ENCODE results near the gene DDOST. TPM values are rescaled to one million over a fixed set of nuclear protein-coding genes. Genes with fewer than 3 reads are reported as not detected.

Gene DDOST
- polyA plus RNA-seq, 1 donor (not counting 4 experiments of a cell fraction or from before 2014, with no cell fraction given) = 263 TPM

- TF ChIP-seq EZH2 (IDR thresholded peaks at IDR 0.05; ENCODE audit: low read length) = no peak
- TF ChIP-seq, protein P1, sequence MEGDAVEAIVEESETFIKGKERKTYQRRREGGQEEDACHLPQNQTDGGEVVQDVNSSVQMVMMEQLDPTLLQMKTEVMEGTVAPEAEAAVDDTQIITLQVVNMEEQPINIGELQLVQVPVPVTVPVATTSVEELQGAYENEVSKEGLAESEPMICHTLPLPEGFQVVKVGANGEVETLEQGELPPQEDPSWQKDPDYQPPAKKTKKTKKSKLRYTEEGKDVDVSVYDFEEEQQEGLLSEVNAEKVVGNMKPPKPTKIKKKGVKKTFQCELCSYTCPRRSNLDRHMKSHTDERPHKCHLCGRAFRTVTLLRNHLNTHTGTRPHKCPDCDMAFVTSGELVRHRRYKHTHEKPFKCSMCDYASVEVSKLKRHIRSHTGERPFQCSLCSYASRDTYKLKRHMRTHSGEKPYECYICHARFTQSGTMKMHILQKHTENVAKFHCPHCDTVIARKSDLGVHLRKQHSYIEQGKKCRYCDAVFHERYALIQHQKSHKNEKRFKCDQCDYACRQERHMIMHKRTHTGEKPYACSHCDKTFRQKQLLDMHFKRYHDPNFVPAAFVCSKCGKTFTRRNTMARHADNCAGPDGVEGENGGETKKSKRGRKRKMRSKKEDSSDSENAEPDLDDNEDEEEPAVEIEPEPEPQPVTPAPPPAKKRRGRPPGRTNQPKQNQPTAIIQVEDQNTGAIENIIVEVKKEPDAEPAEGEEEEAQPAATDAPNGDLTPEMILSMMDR (optimal IDR thresholded peaks at IDR 0.05 in 1 of 3, IDR thresholded peaks at IDR 0.05 in 1 of 3, conservative IDR thresholded peaks at IDR 0.05 in 1 of 3; ENCODE audit: extremely low read depth in 1 of 3, insufficient read depth in 2 of 3, low read length in 3 of 3) = no peak
- Histone ChIP-seq H3K4me1 (ENCODE audit: control insufficient read depth, extremely low read depth, insufficient read depth, low read length) (peaks cover 13% of the 10 kb centered on the region), H3K27ac (ENCODE audit: control insufficient read depth, insufficient read depth, low read length) (peak overlapping the region; percentile 65), H3K79me2 (ENCODE audit: control insufficient read depth, insufficient read depth, low read length) (no peaks in the 10 kb centered on the region), H3K27me3 (ENCODE audit: control insufficient read depth, extremely low read depth, insufficient read depth, low read length) (no peaks in the 10 kb centered on the region), H3K36me3 (ENCODE audit: control insufficient read depth in 2 of 2, extremely low read depth in 1 of 2, insufficient read depth in 2 of 2, low read length in 2 of 2) (peaks cover 0 to 7% of the 10 kb centered on the region in 2 experiments), H2AFZ (ENCODE audit: control insufficient read depth, low read length) (peak overlapping the region; percentile 0), H3K9ac (ENCODE audit: control insufficient read depth, extremely low read depth, insufficient read depth, low read length) (peak overlapping the region; percentile 89), H3K9me1 (ENCODE audit: control insufficient read depth, extremely low read depth, insufficient read depth, low read length) (no peaks in the 10 kb centered on the region), H3K4me3 (ENCODE audit: control insufficient read depth in 2 of 3, extremely low read depth in 1 of 3, insufficient read depth in 2 of 3, low read depth in 1 of 3, low read length in 3 of 3) (peak overlapping the region; percentile 66 to 73 (median 72)), H3K4me2 (ENCODE audit: control insufficient read depth, extremely low read depth, insufficient read depth, low read depth, low read length) (peak overlapping the region; percentile 93), H3K9me3 (ENCODE audit: control insufficient read depth, low read depth, low read length) (no peaks in the 10 kb centered on the region), H4K20me1 (ENCODE audit: control insufficient read depth, extremely low read depth, insufficient read depth, low read length) (no peaks in the 10 kb centered on the region)
- DNase-seq (ENCODE audit: low read depth, low spot score) (no peak), FAIRE-seq (peak; percentile 20)
- dilution Hi-C loops (cut with MboI; ENCODE audit: extremely low pct_ligation_motif_present, low sequenced_read_pairs) = no loop called here
Observed at GRCh38 chr1:20634065-20634593, 27.0 kb downstream of the DDOST start.

DNA sequence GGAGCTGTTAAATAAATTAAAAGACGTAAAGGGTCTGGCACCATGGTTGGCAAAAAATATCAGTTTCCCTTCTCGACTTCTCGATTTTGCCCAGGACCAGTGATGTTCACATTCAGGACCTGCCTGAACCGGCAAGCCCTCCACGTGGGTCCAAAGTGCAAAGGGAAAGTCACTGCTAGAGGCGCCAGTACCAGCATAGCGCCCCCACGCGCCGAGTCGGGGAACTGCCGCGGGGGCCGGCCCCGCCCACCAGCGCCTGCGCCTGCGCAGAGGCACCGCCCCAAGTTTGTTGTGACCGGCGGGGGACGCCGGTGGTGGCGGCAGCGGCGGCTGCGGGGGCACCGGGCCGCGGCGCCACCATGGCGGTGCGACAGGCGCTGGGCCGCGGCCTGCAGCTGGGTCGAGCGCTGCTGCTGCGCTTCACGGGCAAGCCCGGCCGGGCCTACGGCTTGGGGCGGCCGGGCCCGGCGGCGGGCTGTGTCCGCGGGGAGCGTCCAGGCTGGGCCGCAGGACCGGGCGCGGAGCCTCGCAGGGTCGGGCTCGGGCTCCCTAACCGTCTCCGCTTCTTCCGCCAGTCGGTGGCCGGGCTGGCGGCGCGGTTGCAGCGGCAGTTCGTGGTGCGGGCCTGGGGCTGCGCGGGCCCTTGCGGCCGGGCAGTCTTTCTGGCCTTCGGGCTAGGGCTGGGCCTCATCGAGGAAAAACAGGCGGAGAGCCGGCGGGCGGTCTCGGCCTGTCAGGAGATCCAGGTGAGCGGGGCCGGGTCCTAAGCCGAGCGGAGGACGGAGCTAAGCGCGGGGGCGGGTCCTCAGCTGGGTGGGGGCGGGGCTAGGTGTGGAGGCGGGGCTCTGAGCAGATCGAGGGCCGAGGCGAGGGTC is 27.7 kb downstream of the DDOST start, which contains the start of gene PINK1:
Gene PINK1, plus strand, starts transcription at position 269 of the 875 bp plus-strand sequence. Its CDS starts 91 bp downstream, at position 360.
- dilution Hi-C loops (cut with MboI; ENCODE audit: extremely low pct_ligation_motif_present, low sequenced_read_pairs) = no loop called here
- Histone ChIP-seq H3K9ac (ENCODE audit: control insufficient read depth, extremely low read depth, insufficient read depth, low read length) (peak within 1 kb of the TSS; percentile 89), H2AFZ (ENCODE audit: control insufficient read depth, low read length) (peak within 1 kb of the TSS; percentile 65), H3K79me2 (ENCODE audit: control insufficient read depth, insufficient read depth, low read length) (no peaks in the 10 kb centered on the region), H3K27ac (ENCODE audit: control insufficient read depth, insufficient read depth, low read length) (peak within 1 kb of the TSS; percentile 65), H3K9me3 (ENCODE audit: control insufficient read depth, low read depth, low read length) (no peaks in the 10 kb centered on the region), H3K4me3 (ENCODE audit: control insufficient read depth in 2 of 3, extremely low read depth in 1 of 3, insufficient read depth in 2 of 3, low read depth in 1 of 3, low read length in 3 of 3) (peak within 1 kb of the TSS; percentile 66 to 73 (median 72)), H3K36me3 (ENCODE audit: control insufficient read depth in 2 of 2, extremely low read depth in 1 of 2, insufficient read depth in 2 of 2, low read length in 2 of 2) (peaks cover 0 to 3% of the 10 kb centered on the region in 2 experiments), H3K4me1 (ENCODE audit: control insufficient read depth, extremely low read depth, insufficient read depth, low read length) (peaks cover 13% of the 10 kb centered on the region), H4K20me1 (ENCODE audit: control insufficient read depth, extremely low read depth, insufficient read depth, low read length) (no peaks in the 10 kb centered on the region), H3K9me1 (ENCODE audit: control insufficient read depth, extremely low read depth, insufficient read depth, low read length) (no peaks in the 10 kb centered on the region), H3K27me3 (ENCODE audit: control insufficient read depth, extremely low read depth, insufficient read depth, low read length) (no peaks in the 10 kb centered on the region), H3K4me2 (ENCODE audit: control insufficient read depth, extremely low read depth, insufficient read depth, low read depth, low read length) (peak within 1 kb of the TSS; percentile 93)
- DNase-seq (ENCODE audit: low read depth, low spot score) (no peak), FAIRE-seq (no peak)
- TF ChIP-seq EZH2 (IDR thresholded peaks at IDR 0.05; ENCODE audit: low read length) = no peak
- TF ChIP-seq, protein P1 (optimal IDR thresholded peaks at IDR 0.05 in 1 of 3, IDR thresholded peaks at IDR 0.05 in 1 of 3, conservative IDR thresholded peaks at IDR 0.05 in 1 of 3; ENCODE audit: extremely low read depth in 1 of 3, insufficient read depth in 2 of 3, low read length in 3 of 3) = peak; percentile 92 to 95 (median 92)

All from keratinocyte (primary cell).